ENCODE measurements around the gene TRIM44. TPM values are rescaled to one million over a fixed set of nuclear protein-coding genes. Genes with fewer than 3 reads are reported as not detected.
A peak's percentile ranks its signal among the peaks of the same experiment; 100 is the strongest.

TRIM44 gene
- total RNA-seq, 3 donors from 2014 or later, result 31.2 to 47.0 (median 33.1) TPM

GRCh38 chr11:35671396-35672127 lies 9.0 kb downstream of the TRIM44 start:
- H3K27ac ChIP-seq, result no peak overlapping the region
- H3K9me3 ChIP-seq, result peaks cover 5% of the 10 kb centered on the region in 2 donors
- DNase-seq (ENCODE audit: low spot score in 2 of 2), result no peak
- intact Hi-C loops (cut with DNase I; ENCODE audit: low total_unique reads), result no loop called here
- no peaks in the 10 kb centered on the region for H3K4me1 ChIP-seq
- no peaks in the 10 kb centered on the region for H3K27me3 ChIP-seq
- no peak for TF ChIP-seq CTCF (IDR thresholded peaks at IDR 0.05)
- no peak for TF ChIP-seq POLR2A (IDR thresholded peaks at IDR 0.05)
- TF ChIP-seq POLR2AphosphoS5 (IDR thresholded peaks at IDR 0.05), result no peak
- H3K4me3 ChIP-seq, result no peak overlapping the region
- H3K36me3 ChIP-seq, result no peaks in the 10 kb centered on the region

- DNase-seq (ENCODE audit: low spot score in 2 of 2), result no peak
- Histone ChIP-seq H3K27me3 (no peaks in the 10 kb centered on the region), H3K4me3 (no peak overlapping the region), H3K27ac (no peak overlapping the region), H3K36me3 (no peaks in the 10 kb centered on the region), H3K9me3 (peaks cover 0 to 5% of the 10 kb centered on the region in 2 donors), H3K4me1 (no peaks in the 10 kb centered on the region)
- intact Hi-C loops (cut with DNase I; ENCODE audit: low total_unique reads), result no loop called here
- no peak for TF ChIP-seq POLR2A (IDR thresholded peaks at IDR 0.05)
- no peak for TF ChIP-seq POLR2AphosphoS5 (IDR thresholded peaks at IDR 0.05)
- no peak for TF ChIP-seq CTCF (IDR thresholded peaks at IDR 0.05)
Measured at GRCh38 chr11:35672608-35673007, 10.0 kb downstream of the TRIM44 start.

- Histone ChIP-seq H3K4me3 (no peak overlapping the region), H3K36me3 (no peaks in the 10 kb centered on the region), H3K27ac (peak overlapping the region; percentile 0 to 54), H3K9me3 (no peaks in the 10 kb centered on the region), H3K4me1 (no peaks in the 10 kb centered on the region), H3K27me3 (no peaks in the 10 kb centered on the region)
- TF ChIP-seq POLR2A (IDR thresholded peaks at IDR 0.05) (no peak), POLR2AphosphoS5 (IDR thresholded peaks at IDR 0.05) (no peak), CTCF (IDR thresholded peaks at IDR 0.05) (no peak)
- intact Hi-C loops (cut with DNase I; ENCODE audit: low total_unique reads), result no loop called here
- DNase-seq (ENCODE audit: low spot score in 2 of 2), result no peak
Measured at GRCh38 chr11:35675901-35676610, 13.5 kb downstream of the TRIM44 start.

- Histone ChIP-seq H3K9me3 (no peaks in the 10 kb centered on the region), H3K4me1 (no peaks in the 10 kb centered on the region), H3K27ac (peak overlapping the region; percentile 0 to 54), H3K4me3 (no peak overlapping the region), H3K36me3 (no peaks in the 10 kb centered on the region), H3K27me3 (no peaks in the 10 kb centered on the region)
- DNase-seq (ENCODE audit: low spot score in 2 of 2), result no peak
- TF ChIP-seq POLR2A (IDR thresholded peaks at IDR 0.05), result no peak
- TF ChIP-seq CTCF (IDR thresholded peaks at IDR 0.05), result no peak
- TF ChIP-seq POLR2AphosphoS5 (IDR thresholded peaks at IDR 0.05), result no peak
- intact Hi-C loops (cut with DNase I; ENCODE audit: low total_unique reads), result no loop called here
Measured at GRCh38 chr11:35676611-35676965, 14.0 kb downstream of the TRIM44 start.

- DNase-seq (ENCODE audit: low spot score in 2 of 2), result no peak
- Histone ChIP-seq H3K36me3 (no peaks in the 10 kb centered on the region), H3K4me3 (no peak overlapping the region), H3K27me3 (no peaks in the 10 kb centered on the region), H3K4me1 (no peaks in the 10 kb centered on the region), H3K27ac (no peak overlapping the region), H3K9me3 (no peaks in the 10 kb centered on the region)
- intact Hi-C loops (cut with DNase I; ENCODE audit: low total_unique reads), result no loop called here
- TF ChIP-seq CTCF (IDR thresholded peaks at IDR 0.05), result no peak
- no peak for TF ChIP-seq POLR2A (IDR thresholded peaks at IDR 0.05)
- TF ChIP-seq POLR2AphosphoS5 (IDR thresholded peaks at IDR 0.05), result no peak
Measured at GRCh38 chr11:35677904-35678303, 15.3 kb downstream of the TRIM44 start.

Data from breast epithelium (tissue), 4 donors.